ENCODE data around the gene SYNPR.

GRCh38 chr3:63474828-63475518 is 196.9 kb downstream of the SYNPR start:
- TF ChIP-seq CTCF (IDR thresholded peaks at IDR 0.05) (no peak), POLR2A (IDR thresholded peaks at IDR 0.05) (no peak)

Measured in heart left ventricle (tissue), 13 donors.